HCT116 (cell line): Measurements from ENCODE around the gene ZBTB1. TPM values are rescaled to one million over a fixed set of nuclear protein-coding genes. Genes with fewer than 3 reads are reported as not detected.

Experiments used
- ATAC-seq: fragments of 200-7000 bp; cut with Tn5 transposase; 2 replicates; pipeline ENCODE4 v1.9.1; 2020; ENCODE audit warnings: mild to moderate bottlenecking, moderate library complexity
- BruUV-seq: library from RNA; stranded (reverse); fragments of 400-500 nt; replicated peaks from 2 replicates; lab custom pipeline; 2021; lab: Mats Ljungman, UMichigan
- CTCF ChIA-PET: fragments of 300-600 bp; sonication (Branson Sonifier 250); formaldehyde crosslinking; loops from one replicate; lab custom pipeline; 2021; ENCODE audit warnings: antibody characterized with exemption; lab: Charles Lee
- POLR2A ChIA-PET: fragments of 300-600, 350-600 bp; sonication (Branson Sonifier 250); formaldehyde crosslinking; loops from one replicate; lab custom pipeline; 2021; ENCODE audit warnings: antibody characterized with exemption; lab: Charles Lee
- RAD21 ChIA-PET, 2 experiments: fragments of 300-600 bp; sonication (Branson Sonifier 250); formaldehyde crosslinking; loops; one replicate each; lab custom pipeline; 2023; ENCODE audit warnings: low total read pairs in 2 of 2; ENCODE audit not compliant: uncharacterized antibody in 2 of 2, unreplicated experiment in 2 of 2, low non-redundant PET in 1 of 2; lab: Charles Lee
- DNase-seq: peaks from one replicate; pipeline ENCODE4 v3.0.0-alpha.2; 2010; ENCODE audit warnings: low read depth, low spot score
- H2AFZ ChIP-seq: fragments of 200-600 bp; shearing (Covaris generic), sonication (generic); 2 replicates; pipeline ENCODE4 v1.6.1; 2017; ENCODE audit warnings: low read depth, mixed run types, mixed read lengths, antibody characterized with exemption, low read length; ENCODE audit not compliant: poor library complexity, severe bottlenecking
- H3K27ac ChIP-seq: 2 replicates; pipeline ENCODE4 v1.5.1; 2012; ENCODE audit warnings: low read depth, low read length
- H3K27me3 ChIP-seq: fragments of 200-600 bp; sonication (generic); 2 replicates; pipeline ENCODE4 v1.6.1; 2016; ENCODE audit warnings: mixed run types, low read length, mixed read lengths; ENCODE audit not compliant: insufficient read depth
- H3K36me3 ChIP-seq, 2 experiments: fragments of 200-500 bp in 1 of 2; fragments of 200-600 bp in 1 of 2; sonication (Bioruptor generic) in 1 of 2; sonication (generic) in 1 of 2; 2 replicates each; pipeline versions ENCODE4 v1.5.1 to v1.6.1; 2014 to 2016; ENCODE audit warnings: low read length in 2 of 2, inconsistent platforms in 1 of 2, mixed read lengths in 1 of 2, mixed run types in 1 of 2; ENCODE audit not compliant: insufficient read depth in 2 of 2, control insufficient read depth in 1 of 2
- H3K4me1 ChIP-seq, 2 experiments: fragments of 200-600 bp in 1 of 2; sonication (generic) in 1 of 2; 2 replicates each; pipeline versions ENCODE4 v1.5.1 to v1.6.1; 2012 to 2017; ENCODE audit warnings: low read length in 2 of 2, inconsistent platforms in 1 of 2, mild to moderate bottlenecking in 1 of 2, mixed read lengths in 1 of 2, mixed run types in 1 of 2, moderate library complexity in 1 of 2; ENCODE audit not compliant: insufficient read depth in 2 of 2, control insufficient read depth in 1 of 2
- H3K4me2 ChIP-seq: fragments of 200-600 bp; sonication (generic); 2 replicates; pipeline ENCODE4 v1.6.1; 2017; ENCODE audit warnings: mixed run types, low read length, mixed read lengths
- H3K4me3 ChIP-seq, 2 experiments: fragments of 200-600 bp in 1 of 2; sonication (generic) in 1 of 2; replicated peaks in 1 of 2; 2 replicates each; pipeline ENCODE4 v1.5.1; 2011 to 2016; ENCODE audit warnings: low read length in 2 of 2, control low read depth in 1 of 2, low read depth in 1 of 2, mild to moderate bottlenecking in 1 of 2, mixed read lengths in 1 of 2, mixed run types in 1 of 2
- H3K79me2 ChIP-seq: fragments of 200-600 bp; sonication (generic); 2 replicates; pipeline ENCODE4 v1.6.1; 2017; ENCODE audit warnings: mild to moderate bottlenecking, mixed run types, low read length, moderate library complexity, mixed read lengths; ENCODE audit not compliant: insufficient read depth
- H3K9ac ChIP-seq: fragments of 200-600 bp; sonication (generic); 2 replicates; pipeline ENCODE4 v1.6.1; 2016; ENCODE audit warnings: low read length, mixed read lengths
- H3K9me2 ChIP-seq: fragments of 200-600 bp; sonication (generic), shearing (Covaris generic); 2 replicates; pipeline ENCODE4 v1.6.1; 2017; ENCODE audit warnings: mixed run types, mild to moderate bottlenecking, moderate library complexity; ENCODE audit not compliant: insufficient read depth
- H3K9me3 ChIP-seq, 2 experiments: fragments of 200-500 bp in 1 of 2; fragments of 200-600 bp in 1 of 2; sonication (Bioruptor generic) in 1 of 2; sonication (generic) in 1 of 2; 2 replicates each; pipeline ENCODE4 v1.6.1; 2014 to 2017; ENCODE audit warnings: low read length in 2 of 2, mixed read lengths in 2 of 2, inconsistent platforms in 1 of 2, low read depth in 1 of 2, mild to moderate bottlenecking in 1 of 2, mixed run types in 1 of 2, moderate library complexity in 1 of 2; ENCODE audit not compliant: control insufficient read depth in 1 of 2, insufficient read depth in 1 of 2
- H4K20me1 ChIP-seq: fragments of 200-600 bp; sonication (generic), shearing (Covaris generic); 2 replicates; pipeline ENCODE4 v1.6.1; 2017; ENCODE audit warnings: mixed run types, mild to moderate bottlenecking, moderate library complexity; ENCODE audit not compliant: insufficient read depth
- CEBPB ChIP-seq: IDR thresholded peaks from 2 replicates; pipeline ENCODE4 v1.6.1; 2012; ENCODE audit warnings: low read depth
- EZH2 ChIP-seq: fragments of 200-600 bp; sonication (generic); IDR thresholded peaks from 2 replicates; pipeline ENCODE4 v1.6.1; 2017; ENCODE audit warnings: antibody characterized with exemption, mixed run types
- FOSL1 ChIP-seq: IDR thresholded peaks from 2 replicates; pipeline ENCODE4 v1.6.1; 2012; ENCODE audit warnings: low read depth
- JUND ChIP-seq: IDR thresholded peaks from 2 replicates; pipeline ENCODE4 v1.6.1; 2012
- POLR2A ChIP-seq: IDR thresholded peaks from 2 replicates; pipeline ENCODE4 v1.7.0; 2011; ENCODE audit warnings: borderline replicate concordance; ENCODE audit not compliant: insufficient read depth, insufficient read length; ENCODE audit errors: extremely low read depth
- RAD21 ChIP-seq: IDR thresholded peaks from 2 replicates; pipeline ENCODE4 v1.6.1; 2012; ENCODE audit warnings: low read depth, mild to moderate bottlenecking
- REST ChIP-seq: IDR thresholded peaks from 2 replicates; pipeline ENCODE4 v1.6.1; 2012; ENCODE audit warnings: low read depth
- SIN3A ChIP-seq: IDR thresholded peaks from 2 replicates; pipeline ENCODE4 v1.6.1; 2012; ENCODE audit warnings: low read depth
- SRF ChIP-seq: IDR thresholded peaks from 2 replicates; pipeline ENCODE4 v1.6.1; 2012; ENCODE audit warnings: low read depth
- YY1 ChIP-seq: IDR thresholded peaks from 2 replicates; pipeline ENCODE4 v1.6.1; 2011; ENCODE audit warnings: low read length, low read depth, moderate library complexity, mild to moderate bottlenecking; ENCODE audit not compliant: insufficient replicate concordance; ENCODE audit errors: extremely low read depth
- ZFX ChIP-seq: fragments of 450-650 bp; IDR thresholded peaks from 2 replicates; pipeline ENCODE4 v1.6.1; 2017
- intact Hi-C: fragments of 100-400 bp; cut with micrococcal nuclease; formaldehyde crosslinking; loops from 2 replicates; pipeline ENCODE4 v1.10.0; 2022
- total RNA-seq: library from RNA; stranded (reverse); gene quantifications from one replicate; pipeline ENCODE4 v1.2.1, GENCODE V29; 2021; ENCODE audit not compliant: unreplicated experiment

Gene ZBTB1
- total RNA-seq, 1 experiment from 2014 or later: 20.6 TPM

DNA sequence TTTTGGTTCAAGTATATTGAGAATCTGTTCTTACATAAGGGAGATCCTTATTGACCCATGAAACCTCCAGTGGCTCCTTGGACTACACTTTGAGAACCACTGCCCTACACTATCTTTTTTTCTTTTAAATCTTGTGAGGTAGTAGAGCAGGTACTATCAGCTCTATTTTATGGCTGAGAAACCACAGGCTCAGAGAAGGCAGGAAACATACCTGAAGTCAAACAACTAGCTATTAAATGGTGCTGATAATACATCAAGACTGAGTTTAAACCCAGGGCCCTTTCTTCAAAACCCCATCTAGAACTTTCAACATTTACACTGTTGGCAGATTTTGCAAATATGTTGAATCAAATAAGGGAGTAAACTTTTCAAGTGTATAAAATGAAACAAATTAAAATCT lies 7.8 kb upstream of the ZBTB1 start:
- ATAC-seq (no peak), DNase-seq (no peak)
- Histone ChIP-seq H3K79me2 (peaks cover 43% of the 10 kb centered on the region), H3K4me3 (no peak overlapping the region), H3K9me2 (no peaks in the 10 kb centered on the region), H3K9ac (no peak overlapping the region), H3K4me2 (no peak overlapping the region), H3K27me3 (no peaks in the 10 kb centered on the region), H3K36me3 (peaks cover 4 to 8% of the 10 kb centered on the region in 2 experiments; a peak in 3 of 4 replicates), H3K27ac (no peak overlapping the region), H2AFZ (no peak overlapping the region), H3K9me3 (no peaks in the 10 kb centered on the region), H4K20me1 (no peaks in the 10 kb centered on the region), H3K4me1 (peaks cover 15 to 20% of the 10 kb centered on the region in 2 experiments)
- ChIA-PET RAD21 (no interaction called here), CTCF (interaction anchor here (1.4 kb wide), 2 partner anchors 12 to 14 kb away, joined by 3 read pairs; no protein-coding TSS in a partner anchor), POLR2A (interaction anchor here (0.7 kb wide), 1 partner anchor 8 kb away, joined by 3 read pairs; the partner anchor contains the start of gene ZBTB1)
- intact Hi-C loops: no loop called here
- TF ChIP-seq POLR2A (no peak), SRF (no peak), CEBPB (no peak), FOSL1 (no peak), REST (no peak), SIN3A (no peak), YY1 (no peak), JUND (no peak), ZFX (no peak), RAD21 (no peak), EZH2 (no peak)
- no TSS peak for BruUV-seq
